ENCODE results near the gene TPST1. TPM values are rescaled to one million over a fixed set of nuclear protein-coding genes. Genes with fewer than 3 reads are reported as not detected.
A peak's percentile ranks its signal among the peaks of the same experiment; 100 is the strongest.
"Not testable (repeated sequence)": the region's sequence is repeated elsewhere in the genome, so short reads cannot be mapped to it uniquely, and the experiment has no call there.

The TPST1 gene
- total RNA-seq, 1 donor = 59.7 TPM

GRCh38 chr7:66323114-66323796 lies 118.1 kb downstream of the TPST1 start:
- DNase-seq (ENCODE audit: low read depth) = no peak
- TF ChIP-seq, protein P1, sequence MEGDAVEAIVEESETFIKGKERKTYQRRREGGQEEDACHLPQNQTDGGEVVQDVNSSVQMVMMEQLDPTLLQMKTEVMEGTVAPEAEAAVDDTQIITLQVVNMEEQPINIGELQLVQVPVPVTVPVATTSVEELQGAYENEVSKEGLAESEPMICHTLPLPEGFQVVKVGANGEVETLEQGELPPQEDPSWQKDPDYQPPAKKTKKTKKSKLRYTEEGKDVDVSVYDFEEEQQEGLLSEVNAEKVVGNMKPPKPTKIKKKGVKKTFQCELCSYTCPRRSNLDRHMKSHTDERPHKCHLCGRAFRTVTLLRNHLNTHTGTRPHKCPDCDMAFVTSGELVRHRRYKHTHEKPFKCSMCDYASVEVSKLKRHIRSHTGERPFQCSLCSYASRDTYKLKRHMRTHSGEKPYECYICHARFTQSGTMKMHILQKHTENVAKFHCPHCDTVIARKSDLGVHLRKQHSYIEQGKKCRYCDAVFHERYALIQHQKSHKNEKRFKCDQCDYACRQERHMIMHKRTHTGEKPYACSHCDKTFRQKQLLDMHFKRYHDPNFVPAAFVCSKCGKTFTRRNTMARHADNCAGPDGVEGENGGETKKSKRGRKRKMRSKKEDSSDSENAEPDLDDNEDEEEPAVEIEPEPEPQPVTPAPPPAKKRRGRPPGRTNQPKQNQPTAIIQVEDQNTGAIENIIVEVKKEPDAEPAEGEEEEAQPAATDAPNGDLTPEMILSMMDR (IDR thresholded peaks at IDR 0.05; ENCODE audit: insufficient read depth, low read length) = no peak
- no peak overlapping the region for H3K4me3 ChIP-seq (ENCODE audit: low read depth, low read length)

DNA sequence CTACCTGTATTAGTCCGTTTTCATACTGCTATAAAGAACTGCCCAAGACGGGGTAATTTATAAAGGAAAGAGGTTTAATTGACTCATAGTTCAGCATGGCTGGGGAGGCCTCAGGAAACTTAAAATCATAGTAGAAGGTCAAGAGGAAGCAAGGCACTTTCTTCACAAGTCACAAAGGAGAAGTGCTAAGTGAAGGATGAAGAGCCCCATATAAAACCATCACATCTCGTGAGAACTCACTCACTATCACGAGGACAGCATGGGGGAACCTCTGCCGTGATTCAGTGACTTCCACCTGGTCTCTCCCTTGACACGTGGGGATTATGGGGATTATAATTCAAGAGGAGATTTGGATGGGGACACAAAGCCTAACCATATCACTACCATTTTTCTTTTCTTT lies 119.9 kb downstream of the TPST1 start:
- H3K4me3 ChIP-seq (ENCODE audit: low read depth, low read length); DNase-seq (ENCODE audit: low read depth): not testable (repeated sequence)

DNA sequence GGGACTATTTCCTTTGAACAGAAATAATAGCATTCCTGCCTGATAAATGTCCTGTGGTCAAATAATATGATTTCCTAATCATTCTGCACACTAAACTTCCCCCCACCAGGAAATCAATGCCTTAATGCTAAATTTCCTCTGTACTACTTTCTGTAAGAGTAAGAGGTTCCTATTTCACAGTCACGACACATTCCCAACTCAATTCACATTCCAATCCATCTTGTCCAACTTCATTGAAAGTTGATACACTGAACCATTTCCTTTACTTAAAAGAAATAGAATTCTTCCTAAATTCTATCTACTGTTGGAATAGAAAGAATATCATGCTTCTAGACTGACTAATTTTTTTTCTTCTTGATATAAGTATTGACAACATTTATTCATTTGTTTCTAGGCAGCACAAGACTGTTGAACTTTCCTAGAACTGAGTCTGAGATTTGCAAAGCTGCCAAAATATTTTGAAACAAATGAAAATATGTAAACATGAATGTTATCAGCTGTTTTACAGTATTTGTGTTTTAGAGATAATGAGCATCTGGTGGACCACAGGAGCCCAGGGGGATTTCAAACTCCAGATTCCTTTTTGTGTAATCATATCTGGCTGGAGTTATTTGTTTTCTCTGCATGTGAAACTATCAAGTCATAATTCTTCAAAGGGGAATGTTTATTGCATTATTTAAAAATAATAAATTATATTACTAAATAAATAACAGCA lies 121.5 kb downstream of the TPST1 start:
- peak; percentile 97 for DNase-seq (ENCODE audit: low read depth)
- TF ChIP-seq, protein P1 (IDR thresholded peaks at IDR 0.05; ENCODE audit: insufficient read depth, low read length) = no peak

DNA sequence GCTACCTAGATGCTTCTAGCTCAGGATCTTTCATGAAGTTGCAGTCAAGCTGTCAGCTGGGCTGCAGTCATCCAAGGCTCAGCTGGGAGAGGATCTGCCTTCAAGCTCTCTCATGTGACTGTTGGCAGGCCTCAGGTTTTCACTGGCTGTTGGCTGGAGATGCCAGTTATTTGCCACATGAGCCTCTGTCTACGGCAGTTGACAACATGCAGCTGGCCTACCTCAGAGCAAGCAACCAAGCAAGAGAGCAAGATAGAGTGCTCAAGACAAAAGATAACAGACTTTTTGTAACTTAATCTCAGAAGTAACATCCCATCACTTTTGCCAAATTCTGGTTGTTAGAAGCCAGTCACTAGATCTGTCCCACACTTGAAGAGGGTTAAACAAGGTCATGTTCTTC lies 125.8 kb downstream of the TPST1 start:
- H3K4me3 ChIP-seq (ENCODE audit: low read depth, low read length) = no peak overlapping the region
- TF ChIP-seq, protein P1 (IDR thresholded peaks at IDR 0.05; ENCODE audit: insufficient read depth, low read length) = no peak
- DNase-seq (ENCODE audit: low read depth) = peak; percentile 93

More for the DNA sequence above, 121.5 kb downstream of the TPST1 start:
- H3K4me3 ChIP-seq (ENCODE audit: low read depth, low read length) = no peak overlapping the region

GRCh38 chr7:66331883-66332282 lies 126.7 kb downstream of the TPST1 start:
- H3K4me3 ChIP-seq (ENCODE audit: low read depth, low read length) = no peak overlapping the region
- no peak for DNase-seq (ENCODE audit: low read depth)
- TF ChIP-seq, protein P1 (IDR thresholded peaks at IDR 0.05; ENCODE audit: insufficient read depth, low read length) = no peak

DNA sequence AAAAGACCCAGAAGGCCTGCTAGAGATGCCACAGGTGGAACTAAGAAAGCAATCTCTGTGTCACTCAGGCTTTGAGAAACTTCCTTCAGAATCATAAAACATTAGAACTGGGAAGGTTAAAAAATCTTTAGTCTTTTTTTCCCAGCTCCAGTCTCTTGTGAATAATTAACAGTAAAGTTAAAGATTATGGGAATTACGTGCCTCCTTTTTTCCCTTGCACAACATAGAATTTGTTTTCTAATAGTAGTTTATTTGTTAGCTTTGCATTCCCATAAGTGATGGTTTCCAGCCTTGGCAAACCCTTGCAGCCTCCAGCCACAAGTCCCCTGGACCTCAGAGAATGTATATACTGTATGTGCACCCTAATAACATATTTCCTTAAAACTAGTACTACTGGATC lies 128.3 kb downstream of the TPST1 start:
- DNase-seq (ENCODE audit: low read depth) = no peak
- TF ChIP-seq, protein P1 (IDR thresholded peaks at IDR 0.05; ENCODE audit: insufficient read depth, low read length) = no peak
- H3K4me3 ChIP-seq (ENCODE audit: low read depth, low read length) = no peak overlapping the region

DNA sequence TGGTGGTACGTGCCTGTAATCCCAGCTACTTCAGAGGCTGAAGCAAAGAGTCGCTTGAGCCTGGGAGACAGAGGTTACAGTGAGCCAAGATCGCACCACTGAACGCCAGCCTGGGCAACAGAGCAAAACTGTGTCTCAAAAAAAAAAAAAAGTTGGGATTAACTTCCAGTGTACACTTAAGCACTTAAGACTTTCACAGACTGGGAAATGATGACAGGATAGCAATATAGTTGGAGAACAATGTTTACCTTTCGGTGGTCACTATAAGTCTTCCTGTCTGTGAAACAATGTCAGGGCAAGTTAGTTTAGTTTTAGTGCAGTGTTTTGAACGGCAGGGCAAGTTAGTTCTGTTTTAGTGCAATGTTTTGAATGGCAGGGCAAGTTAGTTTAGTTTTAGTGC lies 130.2 kb downstream of the TPST1 start:
- no peak overlapping the region for H3K4me3 ChIP-seq (ENCODE audit: low read depth, low read length)
- TF ChIP-seq, protein P1 (IDR thresholded peaks at IDR 0.05; ENCODE audit: insufficient read depth, low read length) = no peak
- DNase-seq (ENCODE audit: low read depth) = no peak
